ENCODE measurements around the gene XYLT1. TPM values are rescaled to one million over a fixed set of nuclear protein-coding genes. Genes with fewer than 3 reads are reported as not detected.
A peak's percentile ranks its signal among the peaks of the same experiment; 100 is the strongest.

XYLT1 gene
- total and polyA plus RNA-seq, 9 of the 15 experiments (the other 6 are each of a cell fraction or from before 2014, with no cell fraction given), result 0.03 to 0.09 (median 0.08) TPM; not detected in 6

GRCh38 chr16:17258077-17258599 lies 212.6 kb downstream of the XYLT1 start:
- Histone ChIP-seq H3K79me2 (ENCODE audit: control insufficient read depth, insufficient read depth, low read length) (no peaks in the 10 kb centered on the region), H3K4me2 (ENCODE audit: insufficient read depth, low read length) (no peak overlapping the region), H3K4me1 (replicated peaks in 1 of 2; ENCODE audit: control insufficient read depth in 2 of 2, insufficient read depth in 2 of 2, low read length in 2 of 2) (no peaks in the 10 kb centered on the region), H4K20me1 (replicated peaks; ENCODE audit: control insufficient read depth, insufficient read depth, low read length) (no peaks in the 10 kb centered on the region), H3K36me3 (ENCODE audit: control insufficient read depth, insufficient read depth, low read length) (no peaks in the 10 kb centered on the region), H3K27me3 (ENCODE audit: control insufficient read depth in 2 of 2, insufficient read depth in 2 of 2, low read length in 2 of 2) (peaks cover 14 to 42% of the 10 kb centered on the region in 2 experiments; a peak in 4 of 5 replicates), H3K9me3 (replicated peaks; ENCODE audit: control insufficient read depth, insufficient read depth, low read depth, low read length) (no peaks in the 10 kb centered on the region), H2AFZ (ENCODE audit: low read depth, low read length) (no peak overlapping the region), H3K27ac (ENCODE audit: extremely low read depth, low read depth, low read length) (no peak overlapping the region), H3K9me1 (ENCODE audit: control insufficient read depth, insufficient read depth, low read length) (no peaks in the 10 kb centered on the region), H3K9ac (ENCODE audit: insufficient read depth in 1 of 2, low read depth in 2 of 2, low read length in 2 of 2) (no peak overlapping the region), H3K4me3 (no peak overlapping the region)
- ChIA-PET CTCF (ENCODE audit: low intra/inter-chr PET ratio) (no interaction called here), POLR2A (no interaction called here)
- intact Hi-C loops (cut with micrococcal nuclease) (no loop called here), in situ Hi-C loops (cut with MboI) (no loop called here)
- FAIRE-seq, result no peak
- DNase-seq (ENCODE audit: extremely low read depth in 1 of 4, low spot score in 3 of 4), result no peak
- no TSS peak for BruUV-seq (replicated peaks)
- no peak for ATAC-seq
- WGBS (ENCODE audit: insufficient coverage, low coverage, missing lambda C conversion rate), result 0% methylated on average over 2 of the region's 2 CpGs
- no peak for TF ChIP-seq PURB (CRISPR knock-in tag; IDR thresholded peaks at IDR 0.05; ENCODE audit: low read depth)
- TF ChIP-seq, protein P1, sequence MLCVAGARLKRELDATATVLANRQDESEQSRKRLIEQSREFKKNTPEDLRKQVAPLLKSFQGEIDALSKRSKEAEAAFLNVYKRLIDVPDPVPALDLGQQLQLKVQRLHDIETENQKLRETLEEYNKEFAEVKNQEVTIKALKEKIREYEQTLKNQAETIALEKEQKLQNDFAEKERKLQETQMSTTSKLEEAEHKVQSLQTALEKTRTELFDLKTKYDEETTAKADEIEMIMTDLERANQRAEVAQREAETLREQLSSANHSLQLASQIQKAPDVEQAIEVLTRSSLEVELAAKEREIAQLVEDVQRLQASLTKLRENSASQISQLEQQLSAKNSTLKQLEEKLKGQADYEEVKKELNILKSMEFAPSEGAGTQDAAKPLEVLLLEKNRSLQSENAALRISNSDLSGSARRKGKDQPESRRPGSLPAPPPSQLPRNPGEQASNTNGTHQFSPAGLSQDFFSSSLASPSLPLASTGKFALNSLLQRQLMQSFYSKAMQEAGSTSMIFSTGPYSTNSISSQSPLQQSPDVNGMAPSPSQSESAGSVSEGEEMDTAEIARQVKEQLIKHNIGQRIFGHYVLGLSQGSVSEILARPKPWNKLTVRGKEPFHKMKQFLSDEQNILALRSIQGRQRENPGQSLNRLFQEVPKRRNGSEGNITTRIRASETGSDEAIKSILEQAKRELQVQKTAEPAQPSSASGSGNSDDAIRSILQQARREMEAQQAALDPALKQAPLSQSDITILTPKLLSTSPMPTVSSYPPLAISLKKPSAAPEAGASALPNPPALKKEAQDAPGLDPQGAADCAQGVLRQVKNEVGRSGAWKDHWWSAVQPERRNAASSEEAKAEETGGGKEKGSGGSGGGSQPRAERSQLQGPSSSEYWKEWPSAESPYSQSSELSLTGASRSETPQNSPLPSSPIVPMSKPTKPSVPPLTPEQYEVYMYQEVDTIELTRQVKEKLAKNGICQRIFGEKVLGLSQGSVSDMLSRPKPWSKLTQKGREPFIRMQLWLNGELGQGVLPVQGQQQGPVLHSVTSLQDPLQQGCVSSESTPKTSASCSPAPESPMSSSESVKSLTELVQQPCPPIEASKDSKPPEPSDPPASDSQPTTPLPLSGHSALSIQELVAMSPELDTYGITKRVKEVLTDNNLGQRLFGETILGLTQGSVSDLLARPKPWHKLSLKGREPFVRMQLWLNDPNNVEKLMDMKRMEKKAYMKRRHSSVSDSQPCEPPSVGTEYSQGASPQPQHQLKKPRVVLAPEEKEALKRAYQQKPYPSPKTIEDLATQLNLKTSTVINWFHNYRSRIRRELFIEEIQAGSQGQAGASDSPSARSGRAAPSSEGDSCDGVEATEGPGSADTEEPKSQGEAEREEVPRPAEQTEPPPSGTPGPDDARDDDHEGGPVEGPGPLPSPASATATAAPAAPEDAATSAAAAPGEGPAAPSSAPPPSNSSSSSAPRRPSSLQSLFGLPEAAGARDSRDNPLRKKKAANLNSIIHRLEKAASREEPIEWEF (CRISPR knock-in tag; IDR thresholded peaks at IDR 0.05), result no peak
- TF ChIP-seq, protein P2, sequence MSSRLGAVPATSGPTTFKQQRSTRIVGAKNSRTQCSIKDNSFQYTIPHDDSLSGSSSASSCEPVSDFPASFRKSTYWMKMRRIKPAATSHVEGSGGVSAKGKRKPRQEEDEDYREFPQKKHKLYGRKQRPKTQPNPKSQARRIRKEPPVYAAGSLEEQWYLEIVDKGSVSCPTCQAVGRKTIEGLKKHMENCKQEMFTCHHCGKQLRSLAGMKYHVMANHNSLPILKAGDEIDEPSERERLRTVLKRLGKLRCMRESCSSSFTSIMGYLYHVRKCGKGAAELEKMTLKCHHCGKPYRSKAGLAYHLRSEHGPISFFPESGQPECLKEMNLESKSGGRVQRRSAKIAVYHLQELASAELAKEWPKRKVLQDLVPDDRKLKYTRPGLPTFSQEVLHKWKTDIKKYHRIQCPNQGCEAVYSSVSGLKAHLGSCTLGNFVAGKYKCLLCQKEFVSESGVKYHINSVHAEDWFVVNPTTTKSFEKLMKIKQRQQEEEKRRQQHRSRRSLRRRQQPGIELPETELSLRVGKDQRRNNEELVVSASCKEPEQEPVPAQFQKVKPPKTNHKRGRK (tag; IDR thresholded peaks at IDR 0.05), result peak; percentile 98

Measured in K562 (cell line).